ENCODE measurements around the gene EFCAB14. TPM values are rescaled to one million over a fixed set of nuclear protein-coding genes. Genes with fewer than 3 reads are reported as not detected.

The EFCAB14 gene
- total RNA-seq, 1 donor from 2014 or later, result 50.7 TPM

GRCh38 chr1:46650491-46650890, 68.4 kb downstream of the EFCAB14 start:
- no peak overlapping the region for H2AFZ ChIP-seq (ENCODE audit: low read depth, low read length)
- H3K9me3 ChIP-seq (ENCODE audit: insufficient read depth, low read depth, low read length), result no peaks in the 10 kb centered on the region
- DNase-seq (ENCODE audit: low read depth), result no peak
- H3K27me3 ChIP-seq (ENCODE audit: insufficient read depth, low read length), result no peaks in the 10 kb centered on the region
- H3K27ac ChIP-seq (ENCODE audit: low read depth, low read length), result no peak overlapping the region
- Mint-ChIP-seq H3K9me3 (ENCODE audit: unreplicated experiment) (peaks cover 5% of the 10 kb centered on the region), H3K27me3 (ENCODE audit: low read depth, unreplicated experiment) (no peaks in the 10 kb centered on the region), H3K4me3 (ENCODE audit: unreplicated experiment) (no peak overlapping the region), H3K36me3 (ENCODE audit: low read depth, unreplicated experiment) (peaks cover 31% of the 10 kb centered on the region), H3K27ac (ENCODE audit: unreplicated experiment) (no peak overlapping the region), H3K4me1 (ENCODE audit: low read depth, unreplicated experiment) (peaks cover 14% of the 10 kb centered on the region)
- no peaks in the 10 kb centered on the region for H3K4me1 ChIP-seq (ENCODE audit: insufficient read depth, low read length)
- TF ChIP-seq CTCF (IDR thresholded peaks at IDR 0.05; ENCODE audit: insufficient read depth, low read depth, low read length) (no peak), EZH2 (IDR thresholded peaks at IDR 0.05; ENCODE audit: insufficient read depth, low read length) (no peak)
- peaks cover 11% of the 10 kb centered on the region for H3K36me3 ChIP-seq (ENCODE audit: insufficient read depth, low read length)
- no peak overlapping the region for H3K4me2 ChIP-seq (ENCODE audit: low read length)
- H3K4me3 ChIP-seq (ENCODE audit: insufficient read depth, low read depth, low read length), result no peak overlapping the region
- no peak overlapping the region for H3K9ac ChIP-seq (ENCODE audit: low read length)
- H3K79me2 ChIP-seq (ENCODE audit: insufficient read depth, low read length), result no peaks in the 10 kb centered on the region
- FAIRE-seq, result no peak
- no peaks in the 10 kb centered on the region for H4K20me1 ChIP-seq (ENCODE audit: insufficient read depth, low read length)

GRCh38 chr1:46649764-46650163, 69.2 kb downstream of the EFCAB14 start:
- Histone ChIP-seq H3K27me3 (ENCODE audit: insufficient read depth, low read length) (no peaks in the 10 kb centered on the region), H3K79me2 (ENCODE audit: insufficient read depth, low read length) (no peaks in the 10 kb centered on the region), H3K4me1 (ENCODE audit: insufficient read depth, low read length) (no peaks in the 10 kb centered on the region), H3K4me3 (ENCODE audit: insufficient read depth, low read depth, low read length) (no peak overlapping the region), H3K9me3 (ENCODE audit: insufficient read depth, low read depth, low read length) (no peaks in the 10 kb centered on the region), H3K27ac (ENCODE audit: low read depth, low read length) (no peak overlapping the region), H2AFZ (ENCODE audit: low read depth, low read length) (no peak overlapping the region), H3K4me2 (ENCODE audit: low read length) (no peak overlapping the region), H3K36me3 (ENCODE audit: insufficient read depth, low read length) (peaks cover 11% of the 10 kb centered on the region), H4K20me1 (ENCODE audit: insufficient read depth, low read length) (no peaks in the 10 kb centered on the region), H3K9ac (ENCODE audit: low read length) (no peak overlapping the region)
- no peaks in the 10 kb centered on the region for H3K27me3 Mint-ChIP-seq (ENCODE audit: low read depth, unreplicated experiment)
- peaks cover 5% of the 10 kb centered on the region for H3K9me3 Mint-ChIP-seq (ENCODE audit: unreplicated experiment)
- H3K36me3 Mint-ChIP-seq (ENCODE audit: low read depth, unreplicated experiment), result peaks cover 28% of the 10 kb centered on the region
- H3K27ac Mint-ChIP-seq (ENCODE audit: unreplicated experiment), result no peak overlapping the region
- FAIRE-seq (no peak), DNase-seq (ENCODE audit: low read depth) (no peak)
- TF ChIP-seq EZH2 (IDR thresholded peaks at IDR 0.05; ENCODE audit: insufficient read depth, low read length) (no peak), CTCF (IDR thresholded peaks at IDR 0.05; ENCODE audit: insufficient read depth, low read depth, low read length) (no peak)
- peaks cover 14% of the 10 kb centered on the region for H3K4me1 Mint-ChIP-seq (ENCODE audit: low read depth, unreplicated experiment)
- H3K4me3 Mint-ChIP-seq (ENCODE audit: unreplicated experiment), result no peak overlapping the region

GRCh38 chr1:46647611-46648010, 71.3 kb downstream of the EFCAB14 start:
- FAIRE-seq, result no peak
- Histone ChIP-seq H2AFZ (ENCODE audit: low read depth, low read length) (no peak overlapping the region), H4K20me1 (ENCODE audit: insufficient read depth, low read length) (no peaks in the 10 kb centered on the region), H3K27ac (ENCODE audit: low read depth, low read length) (no peak overlapping the region), H3K27me3 (ENCODE audit: insufficient read depth, low read length) (no peaks in the 10 kb centered on the region), H3K4me3 (ENCODE audit: insufficient read depth, low read depth, low read length) (no peak overlapping the region), H3K4me2 (ENCODE audit: low read length) (no peak overlapping the region), H3K9me3 (ENCODE audit: insufficient read depth, low read depth, low read length) (no peaks in the 10 kb centered on the region), H3K4me1 (ENCODE audit: insufficient read depth, low read length) (peaks cover 8% of the 10 kb centered on the region), H3K36me3 (ENCODE audit: insufficient read depth, low read length) (peaks cover 11% of the 10 kb centered on the region), H3K9ac (ENCODE audit: low read length) (no peak overlapping the region), H3K79me2 (ENCODE audit: insufficient read depth, low read length) (no peaks in the 10 kb centered on the region)
- TF ChIP-seq EZH2 (IDR thresholded peaks at IDR 0.05; ENCODE audit: insufficient read depth, low read length) (no peak), CTCF (IDR thresholded peaks at IDR 0.05; ENCODE audit: insufficient read depth, low read depth, low read length) (no peak)
- Mint-ChIP-seq H3K4me1 (ENCODE audit: low read depth, unreplicated experiment) (peaks cover 14% of the 10 kb centered on the region), H3K4me3 (ENCODE audit: unreplicated experiment) (no peak overlapping the region), H3K27me3 (ENCODE audit: low read depth, unreplicated experiment) (no peaks in the 10 kb centered on the region), H3K36me3 (ENCODE audit: low read depth, unreplicated experiment) (peaks cover 24% of the 10 kb centered on the region), H3K9me3 (ENCODE audit: unreplicated experiment) (peaks cover 5% of the 10 kb centered on the region), H3K27ac (ENCODE audit: unreplicated experiment) (no peak overlapping the region)
- DNase-seq (ENCODE audit: low read depth), result no peak
